Measurements from ENCODE around the gene ARSA.
"Not testable (repeated sequence)": the region's sequence is repeated elsewhere in the genome, so short reads cannot be mapped to it uniquely, and the experiment has no call there.

DNA sequence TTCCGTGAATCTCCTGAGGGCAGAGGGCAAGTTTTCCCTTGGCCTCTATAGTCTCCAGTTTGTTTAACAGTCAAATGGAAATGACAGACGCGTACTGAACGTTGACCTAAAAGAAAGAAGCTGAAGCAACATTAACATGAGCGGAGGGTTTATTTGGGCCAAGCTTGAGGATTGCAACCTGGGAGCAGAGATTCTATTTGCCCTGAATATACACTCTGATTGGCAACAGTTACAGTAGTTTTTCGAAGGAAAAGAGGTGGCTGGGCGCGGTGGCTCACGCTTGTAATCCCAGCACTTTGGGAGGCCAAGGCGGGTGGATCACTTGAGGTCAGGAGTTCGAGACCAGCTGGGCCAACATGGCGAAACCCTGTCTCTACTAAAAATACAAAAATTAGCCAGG lies 12.3 kb upstream of the ARSA start:
- 0 out of 4 replicates have a peak, but pooled peaks of 1 of the 2 experiments have one; percentile 16 for TF ChIP-seq POLR2A (IDR thresholded peaks at IDR 0.05; ENCODE audit: insufficient read depth in 1 of 2, low read depth in 2 of 2, low read length in 2 of 2)
- TF ChIP-seq, protein P1, sequence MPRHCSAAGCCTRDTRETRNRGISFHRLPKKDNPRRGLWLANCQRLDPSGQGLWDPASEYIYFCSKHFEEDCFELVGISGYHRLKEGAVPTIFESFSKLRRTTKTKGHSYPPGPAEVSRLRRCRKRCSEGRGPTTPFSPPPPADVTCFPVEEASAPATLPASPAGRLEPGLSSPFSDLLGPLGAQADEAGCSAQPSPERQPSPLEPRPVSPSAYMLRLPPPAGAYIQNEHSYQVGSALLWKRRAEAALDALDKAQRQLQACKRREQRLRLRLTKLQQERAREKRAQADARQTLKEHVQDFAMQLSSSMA (CRISPR knock-in tag; IDR thresholded peaks at IDR 0.05) = not testable (repeated sequence)
- TF ChIP-seq ETV6 (CRISPR knock-in tag; conservative IDR thresholded peaks at IDR 0.05); ASH2L (IDR thresholded peaks at IDR 0.05; ENCODE audit: insufficient read length, low read depth, low read length): not testable (repeated sequence)

Data from HepG2 (cell line).